ENCODE data around the gene CRABP2.

Gene CRABP2

GRCh38 chr1:156667610-156667967 is 37.8 kb downstream of the CRABP2 start:
- 100% methylated on average over 4 of the region's 5 CpGs for WGBS (ENCODE audit: insufficient coverage)
- peaks cover 0 to 29% (median 21%) of the 10 kb centered on the region in 4 experiments for H3K4me1 ChIP-seq (ENCODE audit: control extremely low read depth in 1 of 4, control insufficient read depth in 4 of 4, insufficient read depth in 4 of 4, low read length in 3 of 4)
- H3K27ac ChIP-seq (ENCODE audit: insufficient read depth in 1 of 2, low read depth in 1 of 2, low read length in 2 of 2, poor library complexity in 1 of 2, severe bottlenecking in 2 of 2): no peak overlapping the region
- no peak overlapping the region for H3K4me3 ChIP-seq (ENCODE audit: control insufficient read depth in 1 of 7, extremely low read depth in 1 of 7, insufficient read depth in 4 of 7, low read depth in 2 of 7, low read length in 6 of 7)
- H3K27me3 ChIP-seq (replicated peaks in 2 of 5; ENCODE audit: control insufficient read depth in 4 of 5, insufficient read depth in 5 of 5, low read length in 4 of 5): peaks cover 0 to 17% (median 0%) of the 10 kb centered on the region in 5 experiments
- no peak for DNase-seq
- H3K36me3 ChIP-seq (ENCODE audit: control insufficient read depth in 4 of 4, insufficient read depth in 4 of 4, low read length in 3 of 4): no peaks in the 10 kb centered on the region
- H3K9me3 ChIP-seq (ENCODE audit: control extremely low read depth in 1 of 5, control insufficient read depth in 4 of 5, insufficient read depth in 2 of 5, low read depth in 1 of 5, low read length in 4 of 5): no peaks in the 10 kb centered on the region
- ChIA-PET CTCF (interaction anchor here (0.8 to 16.8 kb wide), 2 partner anchors 13 to 41 kb away, joined by 5 to 351 read pairs; partner anchors contain the start of gene NES), POLR2A (no interaction called here)

GRCh38 chr1:156666862-156667609 is 38.3 kb downstream of the CRABP2 start:
- 94% methylated on average over 5 of the region's 9 CpGs for WGBS (ENCODE audit: insufficient coverage)
- no peaks in the 10 kb centered on the region for H3K9me3 ChIP-seq (ENCODE audit: control extremely low read depth in 1 of 5, control insufficient read depth in 4 of 5, insufficient read depth in 2 of 5, low read depth in 1 of 5, low read length in 4 of 5)
- no peak overlapping the region for H3K27ac ChIP-seq (ENCODE audit: insufficient read depth in 1 of 2, low read depth in 1 of 2, low read length in 2 of 2, poor library complexity in 1 of 2, severe bottlenecking in 2 of 2)
- peaks cover 0 to 11% (median 0%) of the 10 kb centered on the region in 5 experiments for H3K27me3 ChIP-seq (replicated peaks in 2 of 5; ENCODE audit: control insufficient read depth in 4 of 5, insufficient read depth in 5 of 5, low read length in 4 of 5)
- ChIA-PET CTCF (interaction anchor here (16.8 kb wide), 1 partner anchor 13 kb away, joined by 351 read pairs; the partner anchor contains the start of gene NES), POLR2A (interaction anchor here (0.7 kb wide), 1 partner anchor 201 kb away, joined by 3 read pairs; no protein-coding TSS in a partner anchor)
- H3K36me3 ChIP-seq (ENCODE audit: control insufficient read depth in 4 of 4, insufficient read depth in 4 of 4, low read length in 3 of 4): no peaks in the 10 kb centered on the region
- no peak overlapping the region for H3K4me3 ChIP-seq (ENCODE audit: control insufficient read depth in 1 of 7, extremely low read depth in 1 of 7, insufficient read depth in 4 of 7, low read depth in 2 of 7, low read length in 6 of 7)
- DNase-seq: no peak
- H3K4me1 ChIP-seq (ENCODE audit: control extremely low read depth in 1 of 4, control insufficient read depth in 4 of 4, insufficient read depth in 4 of 4, low read length in 3 of 4): peaks cover 3 to 35% (median 26%) of the 10 kb centered on the region in 4 experiments

- H3K4me3 ChIP-seq (ENCODE audit: control insufficient read depth in 1 of 7, extremely low read depth in 1 of 7, insufficient read depth in 4 of 7, low read depth in 2 of 7, low read length in 6 of 7): no peak overlapping the region
- no peak overlapping the region for H3K27ac ChIP-seq (ENCODE audit: insufficient read depth in 1 of 2, low read depth in 1 of 2, low read length in 2 of 2, poor library complexity in 1 of 2, severe bottlenecking in 2 of 2)
- peaks cover 0 to 3% (median 0%) of the 10 kb centered on the region in 5 experiments for H3K27me3 ChIP-seq (replicated peaks in 2 of 5; ENCODE audit: control insufficient read depth in 4 of 5, insufficient read depth in 5 of 5, low read length in 4 of 5)
- no peaks in the 10 kb centered on the region for H3K9me3 ChIP-seq (ENCODE audit: control extremely low read depth in 1 of 5, control insufficient read depth in 4 of 5, insufficient read depth in 2 of 5, low read depth in 1 of 5, low read length in 4 of 5)
- H3K4me1 ChIP-seq (ENCODE audit: control extremely low read depth in 1 of 4, control insufficient read depth in 4 of 4, insufficient read depth in 4 of 4, low read length in 3 of 4): peaks cover 3 to 50% (median 41%) of the 10 kb centered on the region in 4 experiments
- no peak for DNase-seq
- no peaks in the 10 kb centered on the region for H3K36me3 ChIP-seq (ENCODE audit: control insufficient read depth in 4 of 4, insufficient read depth in 4 of 4, low read length in 3 of 4)
- ChIA-PET CTCF (interaction anchor here (0.9 to 16.8 kb wide), 6 partner anchors 15 to 41 kb away, joined by 3 to 351 read pairs (median 3); partner anchors contain the start of gene NES), POLR2A (no interaction called here)
- WGBS (ENCODE audit: insufficient coverage): 90% methylated on average over 2 of the region's 3 CpGs
Observed at GRCh38 chr1:156665539-156665938, 39.8 kb downstream of the CRABP2 start.

GRCh38 chr1:156664767-156665411 is 40.5 kb downstream of the CRABP2 start:
- Histone ChIP-seq H3K9me3 (ENCODE audit: control extremely low read depth in 1 of 5, control insufficient read depth in 4 of 5, insufficient read depth in 2 of 5, low read depth in 1 of 5, low read length in 4 of 5) (no peaks in the 10 kb centered on the region), H3K27ac (ENCODE audit: insufficient read depth in 1 of 2, low read depth in 1 of 2, low read length in 2 of 2, poor library complexity in 1 of 2, severe bottlenecking in 2 of 2) (no peak overlapping the region), H3K36me3 (ENCODE audit: control insufficient read depth in 4 of 4, insufficient read depth in 4 of 4, low read length in 3 of 4) (no peaks in the 10 kb centered on the region), H3K4me1 (ENCODE audit: control extremely low read depth in 1 of 4, control insufficient read depth in 4 of 4, insufficient read depth in 4 of 4, low read length in 3 of 4) (peaks cover 3 to 55% (median 47%) of the 10 kb centered on the region in 4 experiments), H3K27me3 (replicated peaks in 2 of 5; ENCODE audit: control insufficient read depth in 4 of 5, insufficient read depth in 5 of 5, low read length in 4 of 5) (peaks cover 0 to 3% (median 0%) of the 10 kb centered on the region in 5 experiments), H3K4me3 (ENCODE audit: control insufficient read depth in 1 of 7, extremely low read depth in 1 of 7, insufficient read depth in 4 of 7, low read depth in 2 of 7, low read length in 6 of 7) (no peak overlapping the region)
- DNase-seq: peak in 2 of 3 donors; percentile 47 to 58
- ChIA-PET POLR2A (interaction anchor here (0.6 kb wide), 1 partner anchor 24 kb away, joined by 3 read pairs; no protein-coding TSS in a partner anchor), CTCF (interaction anchor here (0.7 to 16.8 kb wide), 7 partner anchors 15 to 76 kb away, joined by 3 to 351 read pairs (median 3); partner anchors contain the start of gene NES)
- 36% methylated on average over 11 of the region's 16 CpGs for WGBS (ENCODE audit: insufficient coverage)

- Histone ChIP-seq H3K36me3 (ENCODE audit: control insufficient read depth in 4 of 4, insufficient read depth in 4 of 4, low read length in 3 of 4) (no peaks in the 10 kb centered on the region), H3K27me3 (replicated peaks in 2 of 5; ENCODE audit: control insufficient read depth in 4 of 5, insufficient read depth in 5 of 5, low read length in 4 of 5) (peaks cover 0 to 3% (median 0%) of the 10 kb centered on the region in 5 experiments), H3K27ac (ENCODE audit: insufficient read depth in 1 of 2, low read depth in 1 of 2, low read length in 2 of 2, poor library complexity in 1 of 2, severe bottlenecking in 2 of 2) (no peak overlapping the region), H3K4me1 (ENCODE audit: control extremely low read depth in 1 of 4, control insufficient read depth in 4 of 4, insufficient read depth in 4 of 4, low read length in 3 of 4) (peaks cover 3 to 62% (median 53%) of the 10 kb centered on the region in 4 experiments), H3K4me3 (ENCODE audit: control insufficient read depth in 1 of 7, extremely low read depth in 1 of 7, insufficient read depth in 4 of 7, low read depth in 2 of 7, low read length in 6 of 7) (no peak overlapping the region), H3K9me3 (ENCODE audit: control extremely low read depth in 1 of 5, control insufficient read depth in 4 of 5, insufficient read depth in 2 of 5, low read depth in 1 of 5, low read length in 4 of 5) (no peaks in the 10 kb centered on the region)
- CTCF ChIA-PET: interaction anchor here (0.7 to 16.8 kb wide), 8 partner anchors 16 to 75 kb away, joined by 3 to 351 read pairs (median 3); partner anchors contain the start of gene NES
- POLR2A ChIA-PET: interaction anchor here (0.6 kb wide), 1 partner anchor 25 kb away, joined by 3 read pairs; no protein-coding TSS in a partner anchor
- WGBS (ENCODE audit: insufficient coverage): 82% methylated on average over 4 of the region's 5 CpGs
- no peak for DNase-seq
Observed at GRCh38 chr1:156664046-156664766, 41.2 kb downstream of the CRABP2 start.

- H3K27me3 ChIP-seq (replicated peaks in 2 of 5; ENCODE audit: control insufficient read depth in 4 of 5, insufficient read depth in 5 of 5, low read length in 4 of 5): peaks cover 0 to 3% (median 0%) of the 10 kb centered on the region in 5 experiments
- peaks cover 3 to 68% (median 59%) of the 10 kb centered on the region in 4 experiments for H3K4me1 ChIP-seq (ENCODE audit: control extremely low read depth in 1 of 4, control insufficient read depth in 4 of 4, insufficient read depth in 4 of 4, low read length in 3 of 4)
- 80% methylated on average over 1 of the region's 5 CpGs for WGBS (ENCODE audit: insufficient coverage)
- H3K27ac ChIP-seq (ENCODE audit: insufficient read depth in 1 of 2, low read depth in 1 of 2, low read length in 2 of 2, poor library complexity in 1 of 2, severe bottlenecking in 2 of 2): peak overlapping the region in 1 of 2 experiments; percentile 81
- H3K36me3 ChIP-seq (ENCODE audit: control insufficient read depth in 4 of 4, insufficient read depth in 4 of 4, low read length in 3 of 4): no peaks in the 10 kb centered on the region
- POLR2A ChIA-PET: no interaction called here
- H3K4me3 ChIP-seq (ENCODE audit: control insufficient read depth in 1 of 7, extremely low read depth in 1 of 7, insufficient read depth in 4 of 7, low read depth in 2 of 7, low read length in 6 of 7): no peak overlapping the region
- CTCF ChIA-PET: interaction anchor here (5.8 to 16.8 kb wide), 3 partner anchors 17 to 63 kb away, joined by 42 to 351 read pairs (median 268); partner anchors contain the start of genes HAPLN2, ISG20L2, METTL25B and NES
- no peak for DNase-seq
- H3K9me3 ChIP-seq (ENCODE audit: control extremely low read depth in 1 of 5, control insufficient read depth in 4 of 5, insufficient read depth in 2 of 5, low read depth in 1 of 5, low read length in 4 of 5): no peaks in the 10 kb centered on the region
Observed at GRCh38 chr1:156663178-156663577, 42.2 kb downstream of the CRABP2 start.
